Mucosa of descending colon (tissue), 3 donors: ENCODE results near the gene WNK2. TPM values are rescaled to one million over a fixed set of nuclear protein-coding genes. Genes with fewer than 3 reads are reported as not detected.

Source experiments
- ATAC-seq: fragments of 200-7000 bp; cut with Tn5 transposase; one replicate; pipeline ENCODE4 v1.9.1; 2020; ENCODE audit warnings: mild to moderate bottlenecking, moderate library complexity
- DNase-seq, 3 donors: peaks; one replicate each; pipeline ENCODE4 v3.0.0-alpha.2; 2020
- H3K36me3 ChIP-seq: fragments of 200-600 bp; one replicate; pipeline ENCODE4 v1.8.0; 2021; ENCODE audit warnings: low read depth, mild to moderate bottlenecking
- H3K4me1 ChIP-seq: fragments of 200-600 bp; one replicate; pipeline ENCODE4 v1.8.0; 2021; ENCODE audit warnings: low read depth, mild to moderate bottlenecking
- H3K4me3 ChIP-seq: fragments of 200-600 bp; one replicate; pipeline ENCODE4 v1.8.0; 2021; ENCODE audit warnings: mild to moderate bottlenecking
- H3K9me3 ChIP-seq: fragments of 200-600 bp; one replicate; pipeline ENCODE4 v1.8.0; 2021; ENCODE audit warnings: mild to moderate bottlenecking
- intact Hi-C, 2 donors: fragments of 100-400 bp; cut with DNase I in 1 of 2; cut with micrococcal nuclease in 1 of 2; formaldehyde crosslinking; loops; one replicate each; pipeline versions ENCODE4 v1.11.0 to v1.11.1; 2022; cut with DNase I, micrococcal nuclease
- total RNA-seq, 3 donors: library from RNA; stranded (reverse); fragmentation: NEBNext Ultra II Directional in 2 of 3; extraction: Animal tissue kit (Norgen Biotek cat#: 25700) in 2 of 3; gene quantifications; one replicate each; pipeline versions ENCODE4 v1.2.1 to v1.2.4, GENCODE V29; 2021 to 2023
- TF ChIP-seq, protein P1 (sequence below): fragments of 200-600 bp; IDR thresholded peaks from one replicate; pipeline ENCODE4 v1.8.0; 2022; ENCODE audit warnings: antibody characterized with exemption, mild to moderate bottlenecking
- donor health status: DM: no; HTN: no; CAD: no; lungs with moderate emphysema.
- donor health status: DM: no; HTN: no; CAD: no.
- donor health status: DM: no; HTN: yes; CAD: no.

WNK2 gene
- total RNA-seq, 3 donors from 2014 or later = 175 to 276 (median 201) TPM

DNA sequence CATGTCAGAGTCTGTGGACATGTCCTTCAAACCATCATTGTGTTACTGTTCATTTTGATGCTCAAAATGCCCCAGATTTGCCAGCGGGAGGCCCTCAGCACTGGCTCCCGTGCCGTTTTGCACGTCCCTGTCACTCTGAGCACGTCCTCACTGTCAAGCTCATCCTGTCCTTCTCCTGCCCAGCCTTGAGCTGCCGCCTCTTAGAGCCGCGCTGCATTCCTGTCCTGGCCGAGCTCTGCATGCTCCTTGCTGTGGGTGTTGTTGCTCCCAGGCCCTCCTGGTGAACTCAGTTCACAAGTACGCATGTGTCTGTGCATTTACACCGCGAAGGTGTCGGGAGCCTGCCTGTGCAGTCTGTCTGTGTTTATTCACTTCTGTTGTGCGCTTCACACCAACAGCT lies 62.2 kb downstream of the WNK2 start:
- DNase-seq = peak in 1 of 3 donors; percentile 36
- Histone ChIP-seq H3K4me1 (no peaks in the 10 kb centered on the region), H3K4me3 (no peak overlapping the region), H3K9me3 (no peaks in the 10 kb centered on the region), H3K36me3 (no peaks in the 10 kb centered on the region)
- TF ChIP-seq, protein P1, sequence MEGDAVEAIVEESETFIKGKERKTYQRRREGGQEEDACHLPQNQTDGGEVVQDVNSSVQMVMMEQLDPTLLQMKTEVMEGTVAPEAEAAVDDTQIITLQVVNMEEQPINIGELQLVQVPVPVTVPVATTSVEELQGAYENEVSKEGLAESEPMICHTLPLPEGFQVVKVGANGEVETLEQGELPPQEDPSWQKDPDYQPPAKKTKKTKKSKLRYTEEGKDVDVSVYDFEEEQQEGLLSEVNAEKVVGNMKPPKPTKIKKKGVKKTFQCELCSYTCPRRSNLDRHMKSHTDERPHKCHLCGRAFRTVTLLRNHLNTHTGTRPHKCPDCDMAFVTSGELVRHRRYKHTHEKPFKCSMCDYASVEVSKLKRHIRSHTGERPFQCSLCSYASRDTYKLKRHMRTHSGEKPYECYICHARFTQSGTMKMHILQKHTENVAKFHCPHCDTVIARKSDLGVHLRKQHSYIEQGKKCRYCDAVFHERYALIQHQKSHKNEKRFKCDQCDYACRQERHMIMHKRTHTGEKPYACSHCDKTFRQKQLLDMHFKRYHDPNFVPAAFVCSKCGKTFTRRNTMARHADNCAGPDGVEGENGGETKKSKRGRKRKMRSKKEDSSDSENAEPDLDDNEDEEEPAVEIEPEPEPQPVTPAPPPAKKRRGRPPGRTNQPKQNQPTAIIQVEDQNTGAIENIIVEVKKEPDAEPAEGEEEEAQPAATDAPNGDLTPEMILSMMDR = no peak
- intact Hi-C loops = no loop called here
- no peak for ATAC-seq

DNA sequence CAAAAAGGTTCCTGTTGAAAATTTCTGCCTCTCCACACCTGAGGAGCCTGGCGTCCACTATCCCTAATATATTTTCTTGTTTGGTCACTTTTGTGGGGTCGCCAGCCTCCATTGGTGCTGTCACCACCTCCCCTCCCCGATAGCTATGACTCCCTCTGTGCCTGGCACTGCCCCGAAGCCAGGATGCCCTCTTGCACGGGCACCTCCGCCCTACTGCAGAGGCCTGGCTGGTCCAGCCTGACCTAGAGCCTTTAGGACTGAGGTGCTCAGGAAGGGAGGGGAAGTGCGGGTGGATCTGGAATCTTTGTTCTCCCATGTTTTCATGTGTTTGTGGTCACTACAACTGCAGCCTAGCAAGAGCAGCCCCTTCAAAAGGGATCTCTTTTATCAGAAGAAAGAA lies 62.6 kb downstream of the WNK2 start:
- ATAC-seq (no peak), DNase-seq (peak in 1 of 3 donors; percentile 32)
- H3K4me1 ChIP-seq = no peaks in the 10 kb centered on the region
- H3K36me3 ChIP-seq = no peaks in the 10 kb centered on the region
- no peaks in the 10 kb centered on the region for H3K9me3 ChIP-seq
- TF ChIP-seq, protein P1 = no peak
- intact Hi-C loops = no loop called here
- H3K4me3 ChIP-seq = no peak overlapping the region

DNA sequence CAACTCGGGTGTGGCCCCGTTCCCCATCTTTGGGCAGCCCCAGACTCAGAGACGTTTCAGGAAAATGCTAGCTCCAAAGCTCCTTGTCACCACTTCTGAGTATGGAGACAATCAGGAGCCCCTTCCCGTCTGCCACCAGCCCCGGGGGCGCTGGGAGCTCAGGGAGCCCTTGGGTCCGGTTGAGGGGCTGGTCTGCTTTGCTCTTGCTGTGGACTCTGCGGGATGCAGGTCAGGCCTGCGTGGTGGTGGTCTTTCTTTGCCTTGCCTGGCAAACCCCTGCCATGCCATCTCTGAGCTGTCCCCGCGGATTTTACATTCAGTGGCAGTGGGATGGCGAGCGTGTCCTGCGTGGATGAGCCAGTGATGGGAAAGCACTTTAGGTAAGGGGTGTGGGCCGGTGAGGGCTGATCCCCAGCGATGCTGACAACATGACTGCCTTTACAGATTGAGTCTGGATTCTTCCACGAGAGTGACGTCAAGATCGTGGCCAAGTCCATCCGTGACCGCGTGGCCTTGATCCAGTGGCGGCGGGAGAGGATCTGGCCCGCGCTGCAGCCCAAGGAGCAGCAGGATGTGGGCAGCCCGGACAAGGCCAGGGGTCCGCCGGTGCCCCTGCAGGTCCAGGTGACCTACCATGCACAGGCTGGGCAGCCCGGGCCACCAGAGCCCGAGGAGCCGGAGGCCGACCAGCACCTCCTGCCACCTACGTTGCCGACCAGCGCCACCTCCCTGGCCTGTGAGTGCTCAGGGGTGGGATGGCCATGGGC lies 63.3 kb downstream of the WNK2 start:
- DNase-seq (peak in 1 of 3 donors; percentile 45), ATAC-seq (no peak)
- intact Hi-C loops = no loop called here
- Histone ChIP-seq H3K9me3 (no peaks in the 10 kb centered on the region), H3K4me3 (no peak overlapping the region), H3K4me1 (no peaks in the 10 kb centered on the region), H3K36me3 (no peaks in the 10 kb centered on the region)
- TF ChIP-seq, protein P1 = no peak

DNA sequence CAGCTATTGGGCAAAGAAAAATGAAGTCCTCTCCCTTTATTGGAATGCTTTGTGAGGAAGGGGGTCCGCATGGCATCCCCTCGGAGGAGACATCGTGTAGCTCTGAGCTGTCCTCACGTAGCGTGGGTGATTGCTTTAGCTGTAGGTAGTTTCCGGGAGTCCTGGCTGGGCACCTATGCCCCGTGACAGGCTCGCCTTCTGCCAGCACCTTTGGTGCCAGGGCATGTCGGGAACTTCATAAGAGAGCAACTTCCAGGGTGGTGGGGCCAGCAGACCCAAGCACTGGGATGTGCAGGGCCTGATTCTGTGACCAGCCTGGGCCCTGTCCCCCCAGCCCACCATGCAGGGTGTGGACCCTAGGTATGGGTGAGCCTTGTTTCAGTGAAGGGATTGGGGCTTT lies 64.0 kb downstream of the WNK2 start:
- TF ChIP-seq, protein P1 = no peak
- Histone ChIP-seq H3K4me1 (no peaks in the 10 kb centered on the region), H3K36me3 (no peaks in the 10 kb centered on the region), H3K9me3 (no peaks in the 10 kb centered on the region), H3K4me3 (no peak overlapping the region)
- ATAC-seq (no peak), DNase-seq (peak in 1 of 3 donors; percentile 25)
- intact Hi-C loops = no loop called here

DNA sequence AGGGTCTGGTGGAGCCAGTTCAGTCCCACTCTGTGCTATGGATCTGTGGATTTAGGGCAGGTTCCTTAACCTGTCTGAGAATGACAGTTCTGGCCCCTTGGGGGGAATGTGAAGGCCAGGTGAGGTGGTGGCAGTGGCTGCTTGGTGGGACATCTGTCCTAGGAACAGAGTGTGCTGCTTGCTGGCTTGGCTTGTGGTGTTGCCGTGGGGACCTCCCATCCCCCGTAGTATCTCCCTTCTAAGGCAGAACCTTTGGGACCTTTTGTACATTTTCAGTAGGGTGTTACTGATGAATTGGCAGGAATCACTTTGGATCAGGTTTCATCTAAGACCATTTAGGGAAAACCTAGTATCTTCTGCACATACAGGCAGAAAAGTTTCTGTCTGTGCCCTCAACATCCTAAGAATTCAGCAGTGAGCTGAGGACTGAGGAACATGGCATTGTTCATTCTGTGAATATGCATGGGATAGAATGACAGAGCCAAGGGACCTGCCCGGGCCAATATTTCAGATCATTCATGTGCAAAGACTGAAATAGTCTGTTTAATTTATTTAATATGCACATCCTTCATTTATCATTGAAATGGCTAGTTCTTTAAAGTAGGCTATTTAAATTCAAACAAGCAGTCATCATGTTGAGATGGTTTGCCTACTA lies 64.6 kb downstream of the WNK2 start:
- Histone ChIP-seq H3K36me3 (no peaks in the 10 kb centered on the region), H3K4me1 (no peaks in the 10 kb centered on the region), H3K9me3 (no peaks in the 10 kb centered on the region), H3K4me3 (no peak overlapping the region)
- ATAC-seq (no peak), DNase-seq (peak in 1 of 3 donors; percentile 21)
- intact Hi-C loops = no loop called here
- TF ChIP-seq, protein P1 = no peak
